HG03354 (cell line): ENCODE measurements around the gene PIK3C2B.
"Not testable (repeated sequence)": the region's sequence is repeated elsewhere in the genome, so short reads cannot be mapped to it uniquely, and the experiment has no call there.

Experiments used
- ATAC-seq: cut with Tn5 transposase; IDR thresholded peaks from one replicate; pipeline ENCODE4 v1.9.1; 2021; ENCODE audit warnings: mild to moderate bottlenecking; ENCODE audit not compliant: unreplicated experiment, poor library complexity, severe bottlenecking

The PIK3C2B gene

DNA sequence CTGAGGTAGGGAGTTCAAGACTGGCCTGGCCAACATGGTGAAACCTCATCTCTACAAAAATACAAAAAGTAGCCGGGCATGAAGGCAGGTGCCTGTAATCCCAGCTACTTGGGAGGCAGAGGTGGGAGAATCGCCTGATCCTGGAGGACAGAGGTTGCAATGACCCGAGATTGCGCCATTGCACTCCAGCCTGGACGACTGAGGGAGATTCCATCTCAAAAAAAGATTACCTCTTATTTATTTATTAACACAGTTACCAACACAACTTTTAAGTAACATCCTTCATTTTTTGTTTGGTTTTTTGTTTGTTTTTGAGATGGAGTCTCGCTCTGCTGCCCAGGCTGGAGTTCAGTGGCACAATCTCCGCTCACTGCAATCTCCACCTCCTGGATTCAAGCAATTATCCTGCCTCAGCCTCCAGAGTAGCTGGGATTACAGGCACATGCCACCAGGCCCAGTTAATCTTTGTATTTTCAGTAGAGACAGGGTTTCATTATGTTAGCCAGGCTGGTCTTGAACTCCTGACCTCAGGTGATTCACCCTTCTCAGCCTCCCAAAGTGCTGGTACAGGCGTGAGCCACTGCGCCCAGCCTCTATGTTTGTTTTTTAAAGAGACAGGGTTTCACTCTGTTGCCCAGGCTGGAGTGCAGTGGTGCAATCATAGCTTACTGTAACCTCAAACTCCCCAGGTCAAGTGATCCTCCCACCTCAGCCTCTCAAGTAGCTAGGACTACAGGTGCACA is 7.9 kb downstream of the PIK3C2B start:
- not testable (repeated sequence) for ATAC-seq

DNA sequence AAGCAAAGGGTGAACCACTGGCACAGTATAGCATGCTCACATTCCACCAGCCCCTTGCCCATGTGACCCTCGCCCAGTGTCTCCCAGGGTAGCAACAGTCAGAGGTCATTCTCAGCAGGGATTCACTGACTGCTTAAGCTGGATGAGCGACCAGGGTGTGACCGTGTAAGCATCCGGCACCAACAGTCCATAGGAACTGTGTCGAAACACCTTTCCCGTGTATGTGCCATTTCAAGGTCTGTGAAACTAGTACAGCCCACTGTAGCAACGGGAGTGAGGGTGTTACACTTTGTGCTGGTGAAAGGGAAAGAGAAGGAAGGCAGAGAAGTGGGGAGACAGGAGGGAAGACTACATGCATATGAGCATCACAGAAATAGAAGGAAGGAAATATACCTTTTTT is 10.8 kb downstream of the PIK3C2B start:
- no peak for ATAC-seq

- peak; percentile 76 for ATAC-seq
Observed at GRCh38 chr1:204480515-204480914, 14.1 kb downstream of the PIK3C2B start.

DNA sequence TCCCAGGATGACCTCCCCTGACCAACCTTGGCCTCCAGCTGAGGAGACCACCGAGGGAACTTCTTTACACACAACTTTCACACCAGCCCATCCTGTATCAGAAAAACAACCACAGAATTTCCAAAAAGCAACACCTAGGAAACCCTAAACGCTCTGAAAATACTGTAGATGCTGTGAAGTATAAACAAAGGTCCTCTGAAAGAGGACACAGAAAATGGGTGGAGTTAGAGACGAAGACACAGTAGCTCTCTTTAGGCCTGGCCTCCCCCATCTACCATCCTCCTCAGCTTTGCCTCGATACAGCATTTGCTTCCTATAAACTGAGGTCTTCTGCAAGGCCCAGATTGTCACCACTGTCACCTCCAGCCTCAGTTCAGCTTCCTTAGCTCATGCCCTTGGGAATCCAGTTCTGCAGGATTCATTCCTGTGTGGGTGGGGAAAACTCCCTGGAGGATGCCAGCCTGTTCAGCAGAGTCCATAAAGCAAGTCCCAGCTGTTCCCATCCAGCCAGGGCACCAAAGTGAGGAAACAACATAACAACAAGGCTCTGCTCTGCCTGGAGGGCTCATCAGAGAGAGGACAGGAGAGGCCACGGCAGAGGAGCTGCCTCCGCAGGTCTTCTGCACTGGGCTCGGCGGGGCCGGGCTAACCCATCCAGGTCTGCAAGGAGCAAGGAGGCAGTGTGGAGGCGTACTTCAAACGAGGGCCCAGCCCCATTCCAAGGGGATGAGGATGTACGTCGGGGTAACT is 15.0 kb downstream of the PIK3C2B start:
- ATAC-seq, result no peak

GRCh38 chr1:204478921-204479320 is 15.7 kb downstream of the PIK3C2B start:
- no peak for ATAC-seq

GRCh38 chr1:204478172-204478899 is 16.3 kb downstream of the PIK3C2B start:
- no peak for ATAC-seq

DNA sequence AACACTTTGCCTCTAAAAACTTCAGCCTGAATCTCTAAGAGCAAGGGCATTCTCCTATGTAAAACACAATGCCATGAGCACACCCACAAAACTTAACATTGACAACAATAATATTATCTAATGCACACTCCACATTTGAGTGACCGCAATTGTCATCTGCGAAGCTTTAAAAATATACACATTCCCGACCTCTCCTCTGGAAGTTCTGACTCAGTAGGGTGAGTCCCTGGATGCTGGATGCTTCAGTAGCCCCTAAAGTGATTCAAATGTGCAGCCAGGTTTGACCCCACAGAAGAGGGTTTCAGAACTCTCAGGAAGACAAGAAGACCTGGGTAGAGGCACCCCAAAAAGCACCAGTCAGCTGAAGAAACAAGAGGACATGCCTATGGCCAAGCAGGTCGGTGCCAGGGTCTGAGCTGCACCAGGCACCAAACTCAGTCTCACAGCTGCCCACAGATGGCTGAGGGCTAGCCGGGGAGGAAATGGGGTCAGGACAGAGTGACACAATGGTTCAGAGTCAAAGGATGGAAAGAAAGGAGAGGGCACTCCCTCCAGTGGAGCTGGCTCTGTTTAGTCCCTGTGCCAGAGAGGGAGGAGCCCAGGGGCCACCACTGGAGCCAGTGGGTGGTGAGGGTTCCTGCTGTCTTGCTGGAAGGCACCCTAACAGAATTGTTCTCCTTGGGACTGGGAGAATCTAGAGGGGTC is 17.4 kb downstream of the PIK3C2B start:
- ATAC-seq, result no peak

DNA sequence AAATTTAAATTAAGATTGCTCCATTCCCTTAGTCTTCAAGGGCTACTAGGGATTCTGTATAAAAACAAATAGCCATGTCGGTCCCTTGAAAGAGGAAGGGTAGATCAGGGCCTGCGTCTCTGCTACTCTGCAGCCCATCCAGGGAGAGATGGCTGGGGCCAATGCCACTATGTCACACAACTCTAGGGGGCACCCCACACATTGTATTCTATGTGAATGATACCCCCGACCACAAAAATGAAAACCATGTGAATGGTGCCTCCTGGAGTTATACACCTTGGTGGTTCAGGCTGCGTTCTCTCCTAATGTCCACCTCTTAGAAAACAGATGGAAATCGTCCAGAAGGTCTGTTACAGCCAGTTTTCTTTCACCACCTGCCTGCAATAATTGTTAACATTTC is 18.0 kb downstream of the PIK3C2B start:
- no peak for ATAC-seq

DNA sequence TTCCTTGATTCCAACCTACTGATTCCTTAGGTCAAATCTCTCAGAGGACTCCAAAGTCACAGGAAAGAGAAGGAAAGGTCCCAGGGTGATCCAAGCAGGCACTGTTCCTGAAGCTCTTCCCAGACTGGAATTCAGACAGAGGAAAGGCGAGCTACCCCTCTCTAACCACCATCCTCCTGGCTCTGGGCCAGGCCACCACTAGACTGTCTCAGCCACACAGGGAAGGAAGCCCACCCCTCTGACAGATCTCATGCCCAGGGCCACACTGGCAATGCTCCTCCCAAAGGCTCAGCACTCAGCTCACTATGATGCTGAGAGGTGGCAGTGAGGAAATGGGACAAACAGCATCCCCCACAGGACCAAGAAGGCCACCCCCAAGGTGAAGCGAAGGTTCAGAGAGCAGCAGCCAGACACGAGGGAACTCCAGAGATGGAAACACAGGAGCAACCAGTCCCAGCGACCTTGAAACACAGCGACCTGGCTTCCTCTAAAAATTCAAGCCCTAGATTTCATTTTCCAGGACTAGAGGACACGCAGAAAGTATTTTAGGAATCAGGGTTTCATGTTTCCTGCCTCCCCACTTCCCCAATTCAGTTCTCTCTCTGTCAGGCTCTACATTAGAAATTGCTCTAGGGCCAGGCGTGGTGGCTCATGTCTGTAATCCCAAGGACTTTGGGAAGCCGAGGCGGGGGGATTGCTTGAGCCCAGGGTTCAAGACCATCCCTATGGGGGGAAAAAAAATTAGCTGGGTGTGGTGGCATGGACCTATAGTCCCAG is 18.8 kb downstream of the PIK3C2B start:
- no peak for ATAC-seq

DNA sequence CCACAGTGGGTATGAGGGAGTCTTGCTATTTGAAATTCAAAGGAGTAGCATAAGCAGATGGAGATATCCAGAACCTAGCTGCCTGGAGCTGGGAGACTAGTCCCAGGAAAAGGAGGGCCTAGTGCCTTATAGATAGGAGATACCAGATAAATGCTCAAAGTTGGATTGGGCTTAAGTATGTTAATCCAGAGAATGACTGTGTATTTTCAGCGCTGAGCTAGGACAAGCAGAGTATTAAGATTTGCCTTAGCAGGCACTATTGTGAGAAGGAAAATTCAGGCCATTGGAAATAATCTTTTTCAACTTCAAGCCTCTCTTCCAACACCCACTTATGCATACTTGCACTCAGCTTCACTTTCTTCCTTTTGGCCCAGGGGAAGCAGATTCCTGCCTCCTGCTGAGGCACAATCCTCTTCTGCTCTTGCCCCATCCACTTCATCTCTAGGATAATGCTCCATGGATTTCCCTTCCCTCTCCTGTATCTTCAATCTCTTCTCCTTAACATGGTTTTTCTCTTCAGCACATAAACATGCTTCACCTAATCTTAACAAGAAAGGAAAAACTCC is 21.1 kb downstream of the PIK3C2B start:
- no peak for ATAC-seq

- no peak for ATAC-seq
Observed at GRCh38 chr1:204472660-204473059, 21.9 kb downstream of the PIK3C2B start.

DNA sequence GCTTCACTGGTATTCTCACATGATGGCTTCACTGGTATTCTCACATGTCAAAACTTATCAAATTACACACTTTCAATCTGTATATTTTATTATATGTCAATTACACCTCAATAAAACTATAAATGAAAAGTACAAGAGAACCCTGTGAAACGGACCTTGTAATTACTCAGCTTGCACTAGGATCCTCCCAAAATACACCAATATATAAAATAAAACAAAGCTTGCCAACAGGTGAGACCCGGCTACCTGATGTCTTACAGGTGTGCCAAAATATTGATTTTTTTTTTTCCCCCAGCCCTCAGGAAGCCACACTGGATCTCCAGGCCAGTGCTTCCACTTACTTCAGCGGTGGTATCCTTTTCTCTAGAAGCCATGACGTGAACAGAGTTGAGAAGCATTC is 22.9 kb downstream of the PIK3C2B start:
- no peak for ATAC-seq

GRCh38 chr1:204469304-204469703 is 25.3 kb downstream of the PIK3C2B start:
- ATAC-seq, result no peak

- ATAC-seq, result no peak
Observed at GRCh38 chr1:204468766-204469302, 25.8 kb downstream of the PIK3C2B start.

DNA sequence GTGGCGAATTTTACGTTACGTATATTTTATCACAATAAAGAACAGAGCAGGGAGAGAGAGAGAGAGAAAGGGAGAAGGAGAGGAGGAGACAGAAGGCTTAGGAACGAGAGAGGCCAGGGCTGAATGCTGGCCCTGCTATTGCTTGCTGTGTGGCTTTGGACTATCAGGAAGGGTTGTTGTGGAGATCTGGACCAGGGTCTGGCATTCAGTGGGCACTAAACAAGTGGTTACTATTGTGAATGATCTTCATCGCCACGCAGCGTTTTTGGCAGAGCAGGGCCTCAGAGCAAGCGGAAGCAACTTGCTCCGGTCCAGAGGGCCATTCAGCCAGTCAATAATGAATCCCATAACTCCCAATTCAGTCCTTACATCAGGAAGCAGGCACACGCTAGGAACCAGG is 26.4 kb downstream of the PIK3C2B start:
- no peak for ATAC-seq

GRCh38 chr1:204466416-204467405 is 27.9 kb downstream of the PIK3C2B start:
- ATAC-seq, result no peak

- peak; percentile 82 for ATAC-seq
Observed at GRCh38 chr1:204465546-204466415, 28.8 kb downstream of the PIK3C2B start.
